Right forelimb (tissue), 1 donor: ENCODE measurements around the gene ZNF554.

Experiments used
- DNase-seq: peaks from one replicate; pipeline ENCODE4 v3.0.0-alpha.2; 2018

The ZNF554 gene

DNA sequence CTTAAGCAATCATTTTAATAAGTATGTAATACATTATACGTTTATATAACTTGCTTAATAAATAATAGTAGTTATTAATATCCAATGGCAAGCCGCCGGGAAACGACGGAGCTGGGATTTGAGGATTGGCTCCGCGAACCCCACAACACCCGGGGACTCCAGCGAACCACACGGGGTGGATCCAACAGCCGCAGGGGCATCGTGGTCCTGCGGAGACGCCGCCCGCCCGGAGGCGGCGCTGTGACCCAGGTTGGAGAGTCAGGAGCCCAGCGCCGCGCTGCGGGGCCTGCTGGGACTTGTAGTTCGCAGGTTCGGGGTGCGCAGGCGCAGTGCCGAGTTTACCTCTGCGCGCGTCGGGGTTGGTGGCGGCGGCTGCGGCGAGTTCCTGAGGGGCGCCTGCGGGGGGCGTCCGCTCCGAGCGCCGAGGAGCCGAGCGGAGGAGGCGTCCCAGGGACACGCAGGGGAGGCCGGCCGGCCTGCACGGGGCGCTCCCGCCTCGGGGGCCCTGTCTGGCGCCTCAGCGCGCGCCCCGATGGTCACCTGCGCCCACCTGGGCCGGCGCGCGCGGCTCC lies at the start of gene ZNF554:
ZNF554 (plus strand) TSS at position 329 of the 572 bp plus-strand sequence; CDS start at position 533, 204 bp downstream.
- peak; percentile 98 for DNase-seq

DNA sequence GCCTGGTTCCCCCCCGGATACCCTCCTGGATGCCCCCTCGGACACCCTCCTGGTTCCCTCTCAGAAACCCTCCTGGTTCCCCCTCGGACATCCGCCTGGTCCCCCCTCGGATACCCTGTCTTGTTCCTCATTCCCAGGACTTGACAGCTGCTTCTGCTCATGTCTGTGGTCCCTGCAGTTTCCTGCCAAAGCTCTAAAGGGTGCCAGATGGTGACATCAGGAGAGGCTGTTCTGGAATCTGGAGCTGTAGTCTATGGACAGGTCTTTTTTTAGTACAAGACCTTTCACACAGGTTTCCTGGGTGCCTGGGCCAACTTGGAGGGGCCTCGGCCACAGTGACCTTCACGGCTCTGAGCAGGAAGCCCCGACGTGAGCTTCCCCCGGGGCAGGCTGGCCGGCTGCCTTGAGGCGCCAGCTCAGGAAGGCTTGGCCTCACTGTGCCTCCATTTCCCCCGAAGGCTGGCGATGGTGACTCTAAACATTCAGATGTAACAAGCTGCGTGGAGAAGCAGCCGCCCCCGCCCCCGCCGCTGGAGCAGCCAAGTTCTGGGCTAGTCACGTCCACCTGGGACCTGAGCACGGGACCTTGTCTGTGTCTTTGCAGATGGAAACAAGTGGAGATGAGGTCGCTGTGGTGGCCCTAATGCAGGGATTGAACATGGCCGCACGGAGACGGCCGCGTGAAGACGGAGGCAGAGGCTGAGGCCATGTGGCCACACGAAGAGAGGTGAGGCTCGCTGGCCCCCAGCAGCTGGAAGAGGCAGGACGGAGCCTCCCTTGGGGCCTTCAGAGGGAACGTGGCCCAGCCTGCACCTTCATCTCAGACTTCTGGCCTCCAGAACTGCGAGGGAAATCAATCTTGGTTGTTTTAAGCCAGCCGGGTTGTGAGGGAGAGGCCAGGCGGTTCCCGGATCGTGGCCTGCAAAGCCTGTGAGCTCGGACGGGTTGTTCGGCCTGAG lies 49.3 kb upstream of the ZNF554 start:
- peak; percentile 61 for DNase-seq

DNA sequence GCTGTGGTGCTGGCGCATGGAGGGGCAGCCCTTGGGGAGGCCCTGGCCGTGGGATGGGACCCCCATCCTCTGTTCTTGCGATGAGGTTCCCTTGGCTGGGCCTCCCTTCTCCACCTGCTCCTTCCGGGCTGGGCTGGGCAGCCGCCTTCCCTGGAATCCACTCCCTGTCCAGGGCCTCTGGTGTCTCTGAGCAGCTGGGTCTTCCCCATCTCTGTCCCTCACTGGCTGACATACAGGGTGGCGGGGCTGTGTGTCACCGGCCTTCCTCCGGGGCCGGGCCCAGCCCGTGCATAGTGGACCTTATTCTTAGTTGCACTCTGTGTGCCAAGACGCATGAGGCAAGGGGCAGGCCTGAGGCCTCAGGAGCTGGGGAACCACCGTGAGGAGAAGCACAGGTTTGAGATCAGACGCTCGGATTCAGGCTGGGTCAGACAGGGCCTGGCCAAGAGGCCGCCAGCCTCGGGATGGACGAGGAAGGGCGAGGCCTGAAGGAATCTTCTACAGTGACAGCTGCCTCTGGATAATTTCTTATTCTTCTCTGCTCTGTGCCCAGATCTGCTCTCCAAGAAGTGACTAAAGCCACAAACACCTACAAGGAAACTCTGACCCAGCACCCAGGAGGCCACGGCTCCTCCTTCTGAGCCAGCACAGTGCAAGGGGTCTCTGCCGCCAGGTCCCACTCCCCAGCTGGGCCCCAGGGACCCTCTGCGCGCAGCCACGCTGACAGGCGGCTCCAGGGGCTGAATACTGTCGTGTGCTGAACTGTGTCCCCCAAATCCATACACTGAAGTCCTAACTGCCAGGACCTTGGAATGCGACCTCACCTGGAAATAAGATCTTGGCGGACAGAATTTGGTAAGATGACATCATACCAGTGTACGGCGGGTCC lies 47.6 kb upstream of the ZNF554 start:
- peak; percentile 56 for DNase-seq

DNA sequence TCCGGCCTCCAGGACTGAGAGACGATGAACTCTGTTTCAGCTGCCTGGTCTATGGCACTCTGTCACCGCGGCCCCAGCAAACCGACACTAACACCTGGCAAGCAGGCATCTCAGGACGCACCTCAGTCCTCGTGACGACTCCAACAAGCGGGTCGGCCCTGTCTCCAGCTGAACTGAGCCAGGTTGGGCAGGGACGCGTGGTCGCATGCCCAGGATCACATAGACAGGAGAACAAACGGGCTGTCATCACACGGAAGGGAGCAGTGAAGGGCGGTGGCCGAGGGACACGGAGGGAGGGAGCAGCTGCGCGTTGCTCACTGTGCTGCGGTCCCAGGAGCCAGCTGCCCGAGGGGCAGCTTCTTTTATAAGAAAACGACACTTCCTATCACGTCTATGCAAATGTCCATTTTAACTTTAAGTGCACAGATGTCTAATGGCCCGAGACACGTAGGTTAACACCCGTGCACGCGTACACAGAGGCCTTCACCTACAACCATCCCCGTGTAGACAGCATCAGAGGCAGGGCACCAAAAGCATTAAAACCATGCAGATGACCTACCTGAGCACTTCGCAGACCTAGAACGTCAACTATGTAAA lies 45.5 kb upstream of the ZNF554 start:
- no peak for DNase-seq

DNA sequence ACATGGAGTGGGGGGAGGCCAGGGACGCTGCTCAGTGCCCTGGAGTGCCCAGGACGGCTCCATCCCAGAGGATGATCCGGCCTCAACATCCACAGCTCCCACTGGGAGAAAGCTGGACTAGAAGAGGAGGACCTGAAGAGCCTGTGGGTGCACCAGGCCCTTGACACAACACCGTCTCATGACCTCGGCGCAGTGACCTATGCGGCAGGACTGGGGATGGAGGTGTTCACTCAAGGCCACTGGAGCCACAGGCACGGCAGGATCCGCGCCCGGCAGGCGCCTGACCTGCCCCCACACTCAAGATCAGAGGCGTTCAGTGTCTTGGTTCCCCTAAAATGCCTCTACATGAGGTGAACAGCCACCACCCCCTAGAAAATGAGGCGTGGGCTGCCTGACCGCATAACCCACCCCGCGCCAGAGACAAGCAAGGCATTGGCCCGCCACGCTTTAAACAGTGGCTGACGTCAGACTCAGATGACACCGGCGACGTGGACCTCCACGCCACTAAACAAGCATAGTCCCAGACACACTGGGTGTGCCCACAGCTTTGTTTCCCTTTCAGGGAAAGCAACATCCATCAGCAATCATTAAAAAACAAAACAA lies 44.6 kb upstream of the ZNF554 start:
- no peak for DNase-seq

DNA sequence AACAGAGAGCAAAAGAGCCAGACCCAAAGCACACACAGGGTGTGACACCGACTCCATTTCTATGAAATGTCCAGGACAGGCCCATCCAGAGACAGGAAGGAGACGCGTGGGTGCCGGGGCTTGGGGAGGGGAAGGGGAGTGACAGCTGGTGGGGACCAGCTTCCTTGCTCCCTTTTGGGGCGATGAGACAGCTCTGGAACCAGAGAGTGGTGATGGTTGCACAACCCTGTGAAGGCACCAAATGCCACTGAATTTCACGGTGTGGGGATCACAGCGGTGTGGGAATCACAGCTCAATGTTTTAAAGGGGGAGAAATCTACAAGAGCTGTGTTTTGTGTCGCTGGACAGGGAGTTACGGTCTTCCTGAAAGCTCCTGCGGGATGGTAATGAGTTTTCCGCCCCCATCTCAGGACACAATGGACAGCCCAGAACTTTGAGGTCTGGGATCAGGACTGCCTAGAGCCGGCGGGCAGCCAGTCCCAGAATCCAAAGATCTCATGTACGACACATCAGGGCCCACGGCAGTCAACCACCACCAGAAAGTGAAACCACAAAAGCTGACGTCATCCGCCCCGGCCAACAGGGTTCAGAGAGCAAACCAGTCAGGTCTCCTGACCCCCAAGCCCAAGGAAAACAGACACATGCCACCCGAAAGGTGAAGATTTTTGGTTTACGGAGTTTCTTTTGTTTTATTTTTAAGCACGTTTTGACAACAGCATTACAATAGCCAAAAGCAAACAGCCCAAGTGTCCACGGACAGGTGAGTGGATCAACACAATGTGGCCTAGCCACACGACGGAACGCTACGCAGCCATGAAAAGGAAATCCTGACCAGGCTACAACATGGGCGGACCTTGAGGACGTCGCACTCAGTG lies 43.9 kb upstream of the ZNF554 start:
- DNase-seq = no peak

DNA sequence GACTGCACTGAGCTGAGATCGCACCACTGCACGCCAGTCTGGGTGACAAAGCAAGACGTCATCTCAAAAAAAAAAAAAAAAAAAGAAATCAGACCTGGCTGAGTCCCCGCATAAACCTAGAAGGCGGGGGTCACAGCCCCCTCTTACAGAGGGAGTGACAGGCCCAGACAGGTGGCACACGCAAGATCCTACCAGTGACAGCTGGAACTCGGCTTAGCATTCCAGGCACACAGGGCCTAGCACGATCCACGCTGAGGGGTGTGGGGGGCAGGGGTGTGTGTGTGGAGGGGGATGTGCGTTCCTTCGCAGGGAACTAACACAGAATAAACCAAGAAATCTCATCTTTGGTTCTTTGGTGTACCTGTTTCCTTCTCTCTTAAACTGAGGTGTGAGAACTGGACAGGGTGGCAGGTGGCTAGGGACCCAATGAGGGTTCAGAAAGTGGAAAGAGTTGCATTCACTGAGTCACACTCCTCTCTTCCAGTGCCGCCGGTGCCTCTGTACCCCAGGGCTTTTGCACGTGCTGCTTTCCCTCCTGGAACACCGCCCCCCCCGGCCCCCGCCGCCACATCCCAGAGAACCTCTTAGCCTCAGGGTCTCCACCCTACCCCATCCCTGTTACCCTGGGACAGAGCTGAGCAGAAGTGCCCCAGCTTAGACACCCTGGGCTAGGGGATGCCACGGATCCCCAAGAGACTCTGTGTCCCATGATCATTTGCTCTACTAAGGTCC lies 41.5 kb upstream of the ZNF554 start:
- no peak for DNase-seq

DNA sequence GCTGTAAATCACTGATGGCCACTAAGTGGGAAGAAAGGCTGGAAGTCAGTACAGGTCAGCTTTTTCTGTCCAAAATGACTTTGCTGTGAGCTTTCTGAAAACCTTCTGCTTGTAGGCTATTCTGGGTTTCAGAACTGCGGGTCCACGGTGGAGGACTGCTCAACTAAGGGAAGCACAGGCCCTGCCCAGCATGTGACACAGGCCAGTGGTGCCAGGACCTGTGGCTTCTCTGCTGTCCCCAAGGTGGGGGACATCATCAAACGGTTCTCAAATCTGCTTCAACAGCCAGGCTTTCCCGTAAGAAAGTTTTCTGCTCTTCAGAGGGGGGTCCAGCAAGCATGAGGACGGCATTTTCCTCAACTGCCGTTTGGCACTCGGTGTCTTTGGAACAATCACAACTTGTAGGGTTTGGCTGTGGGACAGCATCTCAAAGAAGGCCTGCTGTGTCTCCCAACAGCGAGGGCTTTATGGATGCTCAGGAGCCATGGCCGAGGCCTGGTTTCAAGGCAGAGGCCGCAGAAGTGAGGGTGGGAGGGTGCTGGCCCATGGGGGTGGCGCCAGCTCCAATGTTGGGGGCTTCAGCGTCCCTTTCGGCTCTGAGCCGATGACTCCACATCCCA lies 40.4 kb upstream of the ZNF554 start:
- DNase-seq = no peak

DNA sequence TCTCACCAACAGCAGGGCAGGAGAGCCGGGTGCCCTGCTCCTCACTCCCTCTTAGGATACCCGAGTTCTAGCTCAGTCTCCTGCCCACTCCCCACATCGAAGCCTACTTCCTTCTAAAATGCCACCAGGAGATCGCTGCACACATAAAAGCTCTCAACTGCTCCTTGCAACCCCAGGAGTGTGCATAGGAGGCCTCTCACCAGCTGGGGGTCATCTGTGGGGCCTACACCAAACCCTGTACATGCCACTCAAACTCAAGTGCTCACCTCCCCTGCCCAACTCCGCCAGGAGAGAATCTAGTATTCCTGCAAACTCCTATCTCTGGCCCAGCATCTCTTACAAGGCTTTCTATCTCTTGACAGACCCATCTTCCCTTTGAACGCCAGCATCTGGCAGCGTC lies 39.4 kb upstream of the ZNF554 start:
- no peak for DNase-seq

DNA sequence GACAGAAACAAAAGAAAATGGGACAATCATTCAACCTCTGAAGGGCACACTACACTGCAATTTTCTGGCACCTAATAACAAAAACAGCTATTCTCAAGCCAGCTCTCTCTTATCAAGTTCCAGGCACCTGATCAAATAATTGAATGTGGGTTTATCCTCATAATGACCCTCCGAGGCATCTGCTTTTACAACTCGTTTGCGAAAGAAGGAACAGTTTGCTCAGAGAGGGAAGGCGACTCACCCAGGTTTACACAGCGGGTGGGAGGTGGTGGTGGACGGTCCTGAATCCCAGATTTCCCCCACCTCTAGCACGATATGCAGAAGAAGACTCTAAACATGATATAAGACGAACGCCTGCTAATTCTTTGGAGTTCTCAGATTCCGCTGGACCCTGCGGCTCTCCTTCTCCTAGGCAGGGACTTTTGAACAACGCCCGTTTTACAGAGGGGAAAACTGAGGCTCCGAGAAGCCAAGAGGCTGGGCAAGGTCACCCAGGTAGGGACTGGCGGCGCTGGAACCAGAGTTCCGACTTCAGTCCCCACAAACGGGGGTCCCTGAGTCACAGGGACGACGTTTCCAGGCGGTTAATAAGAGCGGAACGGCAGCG lies 37.2 kb upstream of the ZNF554 start:
- DNase-seq = no peak

DNA sequence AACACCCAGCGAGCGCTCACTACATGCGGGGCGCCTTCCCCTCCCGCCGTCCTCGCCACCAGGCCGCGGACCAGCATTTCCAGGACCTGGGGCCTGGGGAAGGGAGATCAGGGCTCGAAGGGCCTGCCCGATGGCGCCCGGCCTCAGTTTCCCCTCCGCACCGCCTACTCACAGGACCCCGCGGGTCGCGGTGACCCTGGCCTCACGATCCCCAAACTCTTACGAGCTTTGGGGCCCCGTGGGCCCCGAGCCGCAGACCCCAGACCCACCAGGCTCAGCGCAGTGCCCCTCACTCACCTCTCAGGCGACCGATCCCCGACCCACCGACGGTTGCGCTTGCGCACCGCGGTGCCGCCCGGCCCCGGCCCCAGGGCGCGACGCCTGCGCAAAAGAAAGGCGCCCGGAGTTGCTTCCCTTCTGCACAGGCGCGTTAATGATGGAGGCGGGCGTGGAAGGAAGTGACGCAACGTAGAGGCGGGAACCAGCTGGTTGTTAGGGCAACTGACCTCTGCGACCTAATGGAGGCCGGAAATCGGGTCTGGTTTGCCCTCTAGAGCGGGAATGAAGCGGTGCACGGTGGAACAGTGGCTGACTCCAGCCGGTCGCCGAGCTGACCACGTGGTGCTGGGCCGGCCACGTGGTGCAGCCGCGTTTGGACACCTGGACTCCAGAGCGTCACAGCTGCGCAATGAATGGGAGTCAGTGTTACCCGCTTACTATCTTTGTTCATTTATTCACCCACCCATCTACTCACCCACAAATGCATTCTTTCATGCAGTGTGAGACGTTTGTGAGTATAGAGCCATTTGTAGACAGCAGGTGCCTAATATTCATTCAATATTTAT lies 36.5 kb upstream of the ZNF554 start, which contains the start of gene SGTA:
SGTA (minus strand) TSS at position 338 of the 845 bp plus-strand sequence. CDS start 14,205 bp downstream, outside the sequence.
- DNase-seq = peak; percentile 97

DNA sequence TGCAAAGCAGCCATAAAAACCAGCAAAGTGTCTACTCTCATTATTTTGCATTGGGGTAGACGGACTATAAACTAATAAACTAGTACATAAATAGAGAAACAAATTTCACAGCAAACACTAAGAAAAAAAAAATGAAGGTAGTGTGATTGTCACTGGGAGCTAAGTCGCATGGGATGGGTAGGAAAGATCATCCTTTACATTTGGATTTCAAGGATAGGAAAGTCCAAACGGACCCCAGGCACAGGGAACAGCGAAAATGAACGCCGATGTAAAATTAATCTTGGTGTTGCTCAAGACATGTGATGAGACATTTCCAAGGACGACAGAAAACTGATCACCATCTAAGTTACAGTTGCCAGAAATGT lies 35.9 kb upstream of the ZNF554 start:
- no peak for DNase-seq

DNA sequence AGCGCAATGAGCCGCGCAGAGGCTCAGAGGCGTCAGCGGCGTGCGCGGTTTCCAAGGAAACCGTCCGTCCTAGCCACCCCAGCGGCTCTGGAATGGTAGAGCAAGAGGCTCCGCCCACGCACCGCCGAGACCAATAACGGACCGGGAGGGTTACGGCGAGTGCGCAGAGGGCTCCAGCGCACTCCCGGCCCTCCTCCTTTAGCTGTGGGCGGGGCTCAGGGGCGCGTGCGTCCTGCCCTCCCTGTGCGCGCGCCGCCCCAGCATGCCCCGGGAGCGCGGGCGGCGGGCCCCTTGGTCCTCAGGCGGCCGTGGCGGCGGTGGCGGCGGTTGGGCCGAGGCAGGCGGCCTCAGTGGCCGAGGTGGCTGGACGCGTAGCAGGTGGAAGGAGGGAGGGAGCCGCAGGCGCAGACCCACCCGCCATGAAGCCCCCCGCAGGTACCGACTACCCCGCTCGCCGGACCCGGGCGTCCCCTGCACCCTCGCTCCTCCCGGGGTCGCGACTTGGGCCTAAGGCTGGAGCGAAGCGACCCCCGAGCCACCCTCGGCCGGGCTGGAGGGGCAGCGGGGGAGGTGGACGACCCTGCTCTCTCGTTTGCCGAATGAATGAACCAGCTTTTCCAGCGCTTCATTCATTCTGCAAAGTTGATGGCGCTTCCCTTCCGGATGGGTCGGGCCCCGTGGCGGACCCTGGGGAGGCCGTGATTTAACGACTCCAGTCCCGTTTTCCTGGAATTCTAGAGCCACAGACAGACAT lies 34.2 kb upstream of the ZNF554 start, which contains the start of gene THOP1:
THOP1 (plus strand) TSS at position 260 of the 754 bp plus-strand sequence; CDS start at position 420, 160 bp downstream.
- DNase-seq = peak; percentile 97

DNA sequence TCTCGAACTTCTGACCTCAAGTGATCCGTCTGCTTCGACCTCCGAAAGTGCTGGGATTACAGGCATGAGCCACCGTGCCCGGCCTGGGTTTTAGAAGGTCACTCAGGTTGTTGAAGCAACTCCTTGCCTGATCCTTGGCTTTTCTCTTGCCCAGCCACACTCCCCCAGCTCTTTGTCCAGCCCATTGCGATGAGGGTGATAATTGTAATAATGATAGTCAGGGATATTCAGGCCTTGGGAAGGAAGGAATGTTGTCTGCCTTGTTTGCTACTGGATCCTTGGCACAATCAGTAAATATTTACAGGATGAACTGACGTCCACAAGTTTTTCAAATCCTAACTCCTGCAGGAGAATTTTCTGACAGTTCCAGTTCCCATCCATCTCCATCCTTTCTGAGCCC lies 32.6 kb upstream of the ZNF554 start:
- DNase-seq = no peak

DNA sequence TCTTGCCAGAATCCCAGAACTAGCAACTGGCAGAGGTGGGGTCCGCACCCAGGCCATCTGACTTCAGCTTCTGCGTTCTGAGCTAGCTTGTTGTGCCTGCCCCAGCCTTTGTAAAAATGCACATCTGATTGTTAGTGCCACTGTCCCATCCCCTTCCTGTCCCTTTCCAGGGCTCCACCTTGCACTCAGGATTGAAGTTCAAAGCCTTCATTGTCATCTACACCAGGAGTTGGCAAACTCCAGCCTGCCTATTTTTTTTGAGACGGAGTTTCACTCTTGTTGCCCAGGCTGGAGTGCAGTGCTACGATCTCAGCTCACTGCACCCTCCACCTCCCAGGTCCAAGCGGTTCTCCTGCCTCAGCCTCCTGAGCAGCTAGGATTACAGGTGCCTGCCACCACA lies 31.4 kb upstream of the ZNF554 start:
- DNase-seq = no peak

DNA sequence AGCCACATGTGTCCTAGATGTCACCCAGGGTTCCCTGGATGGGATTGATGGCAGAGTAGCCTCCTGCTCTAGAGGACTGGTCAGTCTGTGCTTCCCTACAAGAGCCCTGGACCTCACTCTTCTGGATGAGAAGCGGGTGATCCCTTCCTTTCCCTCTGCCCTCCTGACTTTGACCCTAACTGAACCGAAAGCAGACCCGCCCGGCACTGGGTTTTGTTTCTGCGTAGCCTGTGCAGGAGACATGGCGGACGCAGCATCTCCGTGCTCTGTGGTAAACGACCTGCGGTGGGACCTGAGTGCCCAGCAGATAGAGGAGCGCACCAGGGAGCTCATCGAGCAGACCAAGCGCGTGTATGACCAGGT lies 29.5 kb upstream of the ZNF554 start:
- DNase-seq = no peak

DNA sequence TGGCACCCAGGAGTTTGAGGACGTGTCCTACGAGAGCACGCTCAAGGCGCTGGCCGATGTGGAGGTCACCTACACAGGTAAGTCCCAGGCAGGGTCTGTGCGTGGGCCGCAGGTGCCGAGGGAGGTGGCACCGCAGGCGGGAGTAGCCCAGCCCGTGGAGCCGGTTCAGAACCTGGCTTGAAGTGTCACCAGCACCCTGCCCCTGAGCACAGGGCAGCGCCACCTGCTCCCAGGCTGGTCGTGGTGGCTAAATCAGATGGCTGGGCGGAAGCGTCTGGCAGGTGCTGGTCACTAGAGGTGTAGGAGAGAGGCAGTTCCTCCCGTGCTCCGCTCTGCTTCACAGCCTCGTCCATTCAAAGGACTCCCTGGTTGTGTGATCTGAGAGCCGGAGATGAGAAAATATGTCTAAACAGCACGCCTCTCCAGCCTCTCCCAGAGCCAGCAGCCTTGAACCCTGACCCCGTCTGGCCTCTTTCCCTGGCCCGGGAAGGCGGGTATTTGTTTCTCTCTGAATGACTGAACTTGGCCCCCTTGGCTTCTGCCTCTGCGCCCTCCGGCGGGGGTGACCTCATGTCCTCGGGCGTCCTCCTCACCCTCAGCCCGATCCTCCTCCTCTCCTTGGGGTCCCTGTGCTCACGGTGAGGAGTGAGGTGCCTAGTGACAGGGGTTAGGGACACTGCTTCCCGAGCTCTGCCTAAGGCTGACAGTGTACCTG lies 29.0 kb upstream of the ZNF554 start:
- DNase-seq = no peak
